Mammary epithelial cell (primary cell): Measurements from ENCODE around the gene RDX.

Experiments used
- CTCF ChIP-seq, 2 donors: IDR thresholded peaks in 1 of 2; conservative IDR thresholded peaks in 1 of 2; 2 replicates each; pipeline ENCODE4 v1.5.1; 2011 to 2012; ENCODE audit warnings: inconsistent platforms in 2 of 2, low read length in 2 of 2, mild to moderate bottlenecking in 2 of 2, control low read depth in 1 of 2, low read depth in 1 of 2; ENCODE audit not compliant: insufficient read depth in 1 of 2; ENCODE audit errors: extremely low read depth in 1 of 2
- EZH2 ChIP-seq: IDR thresholded peaks from 2 replicates; pipeline ENCODE4 v1.6.1; 2012; ENCODE audit warnings: low read length, inconsistent platforms, borderline replicate concordance

- TF ChIP-seq CTCF (conservative IDR thresholded peaks at IDR 0.05 in 1 of 2, IDR thresholded peaks at IDR 0.05 in 1 of 2; ENCODE audit: extremely low read depth in 1 of 2, insufficient read depth in 1 of 2, low read depth in 1 of 2, low read length in 2 of 2) (no peak), EZH2 (no peak)
Measured at GRCh38 chr11:110242746-110243145, 53.7 kb downstream of the RDX start.
